Neural cell (in vitro differentiated cells): Measurements from ENCODE around the gene LY6G5B. TPM values are rescaled to one million over a fixed set of nuclear protein-coding genes. Genes with fewer than 3 reads are reported as not detected.

Experiments used
- H2AFZ ChIP-seq: fragments of 200-600, 300-800 bp; sonication (generic), shearing (Covaris generic); 2 replicates; pipeline ENCODE4 v1.6.0; 2014; ENCODE audit warnings: low read depth, mild to moderate bottlenecking, antibody characterized with exemption, low read length, moderate library complexity
- H3F3A ChIP-seq: fragments of 200-600 bp; shearing (Covaris generic); 2 replicates; pipeline ENCODE4 v1.6.1; 2016; ENCODE audit warnings: mild to moderate bottlenecking, moderate library complexity, mixed read lengths, antibody characterized with exemption, low read length; ENCODE audit not compliant: insufficient read depth, poor library complexity, severe bottlenecking
- H3K27ac ChIP-seq: fragments of 200-600, 300-800 bp; sonication (generic), shearing (Covaris generic); 2 replicates; pipeline ENCODE4 v1.5.1; 2014; ENCODE audit warnings: mild to moderate bottlenecking, low read length, moderate library complexity
- H3K27me3 ChIP-seq: fragments of 300-800, 200-600 bp; sonication (generic), shearing (Covaris generic); 2 replicates; pipeline ENCODE4 v1.6.0; 2014; ENCODE audit warnings: mild to moderate bottlenecking, low read depth, low read length, moderate library complexity; ENCODE audit not compliant: insufficient read depth
- H3K36me3 ChIP-seq: fragments of 300-800, 200-600 bp; sonication (generic), shearing (Covaris generic); 2 replicates; pipeline ENCODE4 v1.5.1; 2014; ENCODE audit warnings: mild to moderate bottlenecking, antibody characterized with exemption, low read length, moderate library complexity; ENCODE audit not compliant: insufficient read depth
- H3K4me2 ChIP-seq: fragments of 300-800, 200-600 bp; sonication (generic), shearing (Covaris generic); 2 replicates; pipeline ENCODE4 v1.6.0; 2014; ENCODE audit warnings: mild to moderate bottlenecking, low read length
- H3K4me3 ChIP-seq: fragments of 300-800, 200-600 bp; sonication (generic), shearing (Covaris generic); 2 replicates; pipeline ENCODE4 v1.5.1; 2014; ENCODE audit warnings: mild to moderate bottlenecking, low read length, moderate library complexity
- H3K79me2 ChIP-seq: fragments of 200-600 bp; shearing (Covaris generic); replicated peaks from 2 replicates; pipeline ENCODE4 v1.6.0; 2014; ENCODE audit warnings: mild to moderate bottlenecking, low read length, moderate library complexity; ENCODE audit not compliant: insufficient read depth
- H3K9ac ChIP-seq: fragments of 300-800, 200-600 bp; sonication (generic), shearing (Covaris generic); 2 replicates; pipeline ENCODE4 v1.6.1; 2016; ENCODE audit warnings: mild to moderate bottlenecking, low read length, mixed read lengths
- H3K9me2 ChIP-seq: fragments of 200-600 bp; shearing (Covaris generic); 2 replicates; pipeline ENCODE4 v1.6.1; 2016; ENCODE audit warnings: mild to moderate bottlenecking, low read length, mixed read lengths; ENCODE audit not compliant: insufficient read depth
- H3K9me3 ChIP-seq: fragments of 200-600, 300-800 bp; sonication (generic), shearing (Covaris generic); 2 replicates; pipeline ENCODE4 v1.6.1; 2016; ENCODE audit warnings: mild to moderate bottlenecking, mixed run types, low read length, moderate library complexity, mixed read lengths
- H4K20me1 ChIP-seq: fragments of 200-600 bp; shearing (Covaris generic); 2 replicates; pipeline ENCODE4 v1.6.1; 2016; ENCODE audit warnings: mild to moderate bottlenecking, mixed run types; ENCODE audit not compliant: insufficient read depth
- CTCF ChIP-seq: fragments of 450-650 bp; IDR thresholded peaks from 2 replicates; pipeline ENCODE4 v1.5.1; 2014; ENCODE audit warnings: antibody characterized with exemption, mild to moderate bottlenecking, moderate library complexity; ENCODE audit not compliant: poor library complexity, severe bottlenecking
- EP300 ChIP-seq: fragments of 450-650 bp; conservative IDR thresholded peaks from 2 replicates; pipeline ENCODE4 v1.6.1; 2014; ENCODE audit warnings: antibody characterized with exemption, mild to moderate bottlenecking, moderate library complexity; ENCODE audit not compliant: poor library complexity, severe bottlenecking
- EZH2 ChIP-seq: fragments of 200-600, 300-800 bp; shearing (Covaris generic), sonication (generic); IDR thresholded peaks from 2 replicates; pipeline ENCODE4 v1.6.1; 2014; ENCODE audit warnings: antibody characterized with exemption, low read length, borderline replicate concordance, mild to moderate bottlenecking; ENCODE audit not compliant: insufficient read depth, poor library complexity, severe bottlenecking
- MXI1 ChIP-seq: fragments of 450-650 bp; conservative IDR thresholded peaks from 2 replicates; pipeline ENCODE4 v1.6.1; 2014; ENCODE audit warnings: antibody characterized with exemption, mild to moderate bottlenecking; ENCODE audit not compliant: poor library complexity, severe bottlenecking
- POLR2AphosphoS5 ChIP-seq: IDR thresholded peaks from 2 replicates; pipeline ENCODE4 v1.6.1; 2012
- RAD21 ChIP-seq: fragments of 450-650 bp; conservative IDR thresholded peaks from 2 replicates; pipeline ENCODE4 v1.6.1; 2014; ENCODE audit warnings: antibody characterized with exemption, mild to moderate bottlenecking, moderate library complexity
- REST ChIP-seq: IDR thresholded peaks from 2 replicates; pipeline ENCODE4 v1.6.1; 2012; ENCODE audit warnings: borderline replicate concordance
- SMC3 ChIP-seq: fragments of 450-650 bp; conservative IDR thresholded peaks from 2 replicates; pipeline ENCODE4 v1.6.1; 2014; ENCODE audit warnings: antibody characterized with exemption, mild to moderate bottlenecking, moderate library complexity; ENCODE audit not compliant: poor library complexity
- TAF1 ChIP-seq: IDR thresholded peaks from 2 replicates; pipeline ENCODE4 v1.6.1; 2012; ENCODE audit warnings: low read depth
- polyA plus RNA-seq: library from polyadenylated mRNA; depleted of rRNA; stranded (reverse); fragments of >200 nt; gene quantifications from 2 replicates; pipeline ENCODE4 v1.2.3, GENCODE V29; 2014

LY6G5B gene
- polyA plus RNA-seq, 1 donor from 2014 or later, result 4.0 TPM

- peaks cover 5% of the 10 kb centered on the region for H3K36me3 ChIP-seq
- peak overlapping the region; percentile 100 for H3K9ac ChIP-seq
- H4K20me1 ChIP-seq, result no peaks in the 10 kb centered on the region
- peaks cover 51% of the 10 kb centered on the region for H3K79me2 ChIP-seq
- H3K9me2 ChIP-seq, result no peaks in the 10 kb centered on the region
- H3K27ac ChIP-seq, result peak overlapping the region; percentile 99
- no peak overlapping the region for H2AFZ ChIP-seq
- no peaks in the 10 kb centered on the region for H3F3A ChIP-seq
- peak overlapping the region; percentile 93 for H3K4me3 ChIP-seq
- TF ChIP-seq EZH2, result no peak
- no peak for TF ChIP-seq CTCF
- no peak for TF ChIP-seq POLR2AphosphoS5
- no peak for TF ChIP-seq TAF1
- TF ChIP-seq RAD21, result no peak
- no peak for TF ChIP-seq MXI1
- TF ChIP-seq EP300, result no peak
- no peak for TF ChIP-seq SMC3
- no peak for TF ChIP-seq REST
- peak overlapping the region; percentile 100 for H3K4me2 ChIP-seq
- H3K9me3 ChIP-seq, result no peaks in the 10 kb centered on the region
- H3K27me3 ChIP-seq, result no peaks in the 10 kb centered on the region
Observed at GRCh38 chr6:31622684-31623091, 47.1 kb upstream of the LY6G5B start.

- Histone ChIP-seq H3K79me2 (peaks cover 53% of the 10 kb centered on the region), H3K36me3 (peaks cover 5% of the 10 kb centered on the region), H3K9me2 (no peaks in the 10 kb centered on the region), H3K9ac (no peak overlapping the region), H3K4me3 (no peak overlapping the region), H3F3A (no peaks in the 10 kb centered on the region), H4K20me1 (no peaks in the 10 kb centered on the region), H3K27ac (no peak overlapping the region), H3K4me2 (no peak overlapping the region), H3K9me3 (no peaks in the 10 kb centered on the region), H3K27me3 (no peaks in the 10 kb centered on the region), H2AFZ (no peak overlapping the region)
- TF ChIP-seq CTCF (no peak), MXI1 (no peak), REST (no peak), TAF1 (no peak), SMC3 (no peak), POLR2AphosphoS5 (no peak), EZH2 (no peak), EP300 (no peak), RAD21 (no peak)
Observed at GRCh38 chr6:31624070-31624469, 45.7 kb upstream of the LY6G5B start.
